NAMALWA (cell line): ENCODE measurements around the gene SMC1A.

Experiments
- DNase-seq: peaks from one replicate; pipeline ENCODE4 v3.0.0-alpha.2; 2015; ENCODE audit warnings: low spot score

Gene SMC1A

DNA sequence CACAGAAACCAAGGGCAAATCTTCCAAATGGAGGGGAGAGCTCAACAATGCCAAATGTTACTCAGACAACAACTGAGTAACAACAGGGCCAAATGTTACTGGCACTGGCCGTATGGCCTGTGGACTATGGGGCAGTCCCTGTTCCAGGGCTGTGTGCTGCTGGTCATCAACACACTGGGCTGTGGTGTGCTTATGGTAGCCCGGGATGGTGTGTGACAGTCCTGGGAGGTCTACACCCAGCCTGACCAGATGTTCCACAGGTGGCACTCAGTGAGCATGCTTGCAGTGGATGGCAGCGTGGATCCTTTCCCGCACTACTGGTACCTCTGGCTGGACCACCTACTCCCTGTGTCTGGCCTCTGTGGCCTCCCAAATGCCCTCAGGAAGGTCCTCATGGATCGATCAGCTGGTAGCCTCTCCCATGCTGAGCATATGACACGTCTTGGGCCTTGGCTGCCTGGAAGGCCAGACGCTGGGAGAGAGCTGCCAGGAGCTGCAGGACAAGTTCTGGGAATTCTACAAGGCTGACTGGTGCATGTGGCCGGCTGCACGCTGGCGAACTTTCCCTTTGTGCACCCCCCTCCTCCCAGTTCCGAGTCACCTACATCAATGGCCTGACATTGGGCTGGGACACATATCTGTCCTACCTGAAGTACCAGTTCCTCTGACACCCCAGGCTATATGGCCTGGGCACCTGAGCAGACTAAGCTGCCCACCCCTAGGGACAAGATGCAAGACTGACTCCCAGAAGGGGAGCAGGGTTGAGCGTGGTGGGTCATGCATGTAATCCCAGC is 81.4 kb downstream of the SMC1A start:
- no peak for DNase-seq

- DNase-seq: no peak
These were observed 85.4 kb downstream of the SMC1A start for GRCh38 chrX:53337101-53337500.

DNA sequence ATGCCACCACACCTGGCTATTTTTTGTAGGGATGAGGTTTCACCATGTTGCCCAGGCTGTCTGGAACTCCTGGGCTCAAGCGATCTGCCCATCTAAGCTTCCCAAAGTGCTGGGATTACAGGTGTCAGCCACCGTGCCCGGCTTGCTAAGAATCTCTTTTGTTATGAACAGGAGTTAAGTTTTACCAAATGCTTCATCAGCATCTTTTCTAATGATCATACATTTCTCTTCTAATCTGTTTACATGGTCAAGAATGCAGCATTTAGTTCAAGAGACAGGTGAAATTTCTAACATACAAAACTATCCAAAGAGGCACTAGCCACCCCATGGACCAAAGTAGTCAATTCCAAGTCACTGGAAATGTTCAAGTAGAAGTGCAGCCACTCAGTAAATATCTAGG is 88.6 kb downstream of the SMC1A start:
- DNase-seq: no peak

- no peak for DNase-seq
These were observed 90.2 kb downstream of the SMC1A start for GRCh38 chrX:53332204-53332603.

- DNase-seq: no peak
These were observed 92.1 kb downstream of the SMC1A start for GRCh38 chrX:53330331-53330730.

DNA sequence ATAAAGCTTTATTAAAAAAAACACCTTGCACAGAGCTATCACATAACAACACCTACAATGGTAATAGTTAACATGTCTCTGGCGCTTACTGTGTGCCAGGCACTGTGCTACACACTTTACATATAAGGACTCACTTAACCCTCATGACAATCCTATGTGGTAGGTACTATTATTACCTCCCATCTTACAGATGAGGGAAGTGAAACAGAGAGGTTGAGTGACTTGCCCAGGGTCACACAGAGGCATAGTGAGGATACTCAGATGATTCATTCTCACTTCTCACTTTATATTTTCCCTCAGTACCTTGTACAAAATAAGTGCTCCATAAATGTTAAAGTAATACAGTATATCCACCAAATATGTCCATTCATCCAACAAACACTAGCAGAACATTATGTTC is 97.7 kb downstream of the SMC1A start:
- no peak for DNase-seq
